Stimulated activated CD8-positive, alpha-beta memory T cell treated with anti-CD3 and anti-CD28 coated beads, Interleukin-7, amount 100 ng/mL, for 1 hour (primary cell): ENCODE data around the gene FMN2.

ENCODE experiments used
- DNase-seq, 2 donors: peaks; one replicate each; pipeline ENCODE4 v3.0.0-alpha.2; 2020; ENCODE audit warnings: low read depth in 2 of 2

Gene FMN2

GRCh38 chr1:240491796-240492195 is 400.1 kb downstream of the FMN2 start:
- no peak for DNase-seq

DNA sequence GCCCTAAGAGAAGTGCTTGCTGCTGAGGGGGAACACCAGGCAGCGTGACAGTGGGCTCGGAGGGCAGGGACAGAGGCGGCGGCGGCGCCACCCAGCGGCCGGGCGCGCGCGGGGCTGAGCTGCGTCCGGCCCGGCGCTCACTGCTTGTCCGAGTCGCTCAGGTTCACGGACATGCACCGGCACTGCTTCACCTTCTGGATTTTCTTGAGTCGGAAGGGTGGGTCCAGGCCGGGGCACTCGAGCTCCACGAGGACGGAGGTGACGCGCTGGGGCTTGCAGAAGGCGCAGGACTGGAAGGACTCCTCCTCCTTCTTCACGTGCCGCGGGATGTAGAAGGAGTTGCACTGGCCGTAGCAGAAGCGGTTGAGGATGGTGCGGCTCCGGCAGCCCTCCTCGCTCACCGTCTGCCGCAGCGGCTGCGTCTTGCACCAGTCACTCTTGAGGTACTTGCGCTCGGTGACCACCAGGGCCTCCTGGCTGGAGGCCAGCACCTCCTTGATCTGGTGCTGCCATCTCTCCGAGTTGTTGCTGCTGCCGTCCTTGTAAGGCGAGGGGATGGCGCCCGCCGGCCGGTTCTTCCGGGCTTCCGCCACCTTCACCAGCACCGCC is 401.3 kb downstream of the FMN2 start:
- DNase-seq = no peak

DNA sequence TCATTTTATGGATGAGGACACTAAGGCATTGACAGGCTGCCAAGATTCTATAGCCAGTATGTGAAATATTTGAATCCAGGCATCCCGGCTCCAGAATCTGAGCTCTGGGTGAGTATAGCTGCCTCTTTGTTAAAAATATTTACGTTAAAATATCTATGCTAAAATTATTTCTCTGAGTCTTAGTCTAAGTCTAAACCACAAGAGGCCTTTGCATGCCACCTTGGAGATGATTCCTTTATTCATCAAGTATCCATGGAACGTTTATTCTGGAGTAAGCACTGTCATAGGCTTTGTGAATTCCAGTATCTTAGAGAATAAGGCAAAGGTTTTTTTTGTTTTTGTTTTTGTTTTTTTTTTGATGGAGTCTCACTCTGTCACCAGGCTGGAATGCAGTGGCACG is 403.9 kb downstream of the FMN2 start:
- no peak for DNase-seq

- DNase-seq = no peak
Measured at GRCh38 chr1:240496356-240496755, 404.7 kb downstream of the FMN2 start.

DNA sequence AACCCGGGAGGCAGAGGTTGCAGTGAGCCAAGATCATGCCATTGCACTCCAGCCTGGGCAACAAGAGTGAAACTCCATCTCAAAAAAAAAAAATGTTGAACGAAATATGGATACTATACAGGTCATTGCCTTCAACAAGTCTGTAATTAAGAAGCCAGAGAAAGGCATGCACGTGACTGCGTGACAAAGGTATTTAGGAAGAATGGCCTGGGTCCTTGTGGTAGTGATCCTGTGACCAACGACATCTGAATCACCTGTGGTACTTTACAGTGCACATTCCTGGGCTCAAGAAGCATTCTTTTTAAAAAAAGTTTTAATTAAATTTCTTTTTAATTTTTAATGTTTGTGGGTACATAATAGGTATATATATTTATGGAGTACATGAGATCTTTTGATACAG is 405.3 kb downstream of the FMN2 start:
- DNase-seq = no peak

- DNase-seq = no peak
Measured at GRCh38 chr1:240497908-240498307, 406.2 kb downstream of the FMN2 start.

DNA sequence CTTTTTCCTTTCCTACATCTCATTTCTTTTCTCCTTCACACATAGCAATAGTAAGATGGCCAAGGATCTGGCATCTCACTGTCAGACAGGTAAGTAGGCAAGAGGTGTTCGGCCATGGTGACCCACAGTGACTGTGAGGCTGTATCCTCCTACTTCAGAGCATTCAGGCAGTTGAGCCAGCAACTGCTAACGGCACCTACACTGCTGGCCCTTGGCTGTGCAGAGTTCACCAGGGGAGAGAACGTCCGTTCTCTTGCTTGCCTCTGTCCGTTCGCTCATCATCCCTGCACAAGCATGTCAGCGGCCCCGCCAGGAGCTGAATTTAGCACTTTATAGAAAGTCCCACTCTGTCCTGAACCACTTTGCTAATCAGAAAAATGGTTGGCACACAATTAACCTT is 406.7 kb downstream of the FMN2 start:
- no peak for DNase-seq

GRCh38 chr1:240499012-240499411 is 407.3 kb downstream of the FMN2 start:
- no peak for DNase-seq

- DNase-seq = no peak
Measured at GRCh38 chr1:240500647-240501046, 409.0 kb downstream of the FMN2 start.

DNA sequence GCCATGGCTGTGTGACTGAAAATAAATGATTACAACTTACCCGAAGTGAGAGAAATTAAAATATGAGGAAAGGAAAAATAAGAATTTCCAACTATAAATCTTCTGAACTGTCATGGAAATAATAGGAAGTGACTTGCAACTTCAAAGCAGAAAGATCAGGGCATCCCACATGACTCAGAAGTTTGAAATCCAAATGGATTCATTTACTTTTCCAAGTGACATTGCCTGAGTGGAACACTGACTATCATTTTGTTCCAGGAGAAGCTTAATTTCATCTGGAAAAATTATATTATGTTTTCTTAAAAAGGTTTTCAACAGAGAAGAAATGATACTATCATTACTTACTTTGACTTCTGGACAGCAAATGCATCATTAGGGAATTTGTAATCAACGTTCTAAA is 409.4 kb downstream of the FMN2 start:
- DNase-seq = no peak

GRCh38 chr1:240503036-240503435 is 411.4 kb downstream of the FMN2 start:
- no peak for DNase-seq

- DNase-seq = no peak
Measured at GRCh38 chr1:240503558-240503957, 411.9 kb downstream of the FMN2 start.

DNA sequence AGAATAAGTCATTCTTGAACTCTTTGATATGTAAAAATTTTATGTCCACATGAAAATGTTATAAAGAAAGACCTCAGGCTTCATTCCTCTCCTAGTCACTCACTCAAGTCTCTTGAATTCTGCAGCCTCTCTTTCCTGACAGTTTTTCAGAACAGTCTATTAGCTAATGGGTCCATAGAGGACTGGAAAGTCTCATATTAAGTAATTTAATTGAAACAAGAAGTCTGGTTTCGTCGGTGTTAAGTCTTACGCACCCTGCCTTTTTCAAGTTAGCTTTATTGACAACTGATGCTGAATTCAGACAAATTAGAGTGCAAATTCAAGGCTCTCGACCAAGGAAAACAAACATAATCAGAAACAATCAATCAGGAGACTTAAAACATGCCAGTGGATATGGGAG is 414.5 kb downstream of the FMN2 start:
- DNase-seq = no peak

- no peak for DNase-seq
Measured at GRCh38 chr1:240508201-240508600, 416.5 kb downstream of the FMN2 start.

GRCh38 chr1:240508950-240509349 is 417.3 kb downstream of the FMN2 start:
- no peak for DNase-seq

GRCh38 chr1:240511789-240512188 is 420.1 kb downstream of the FMN2 start:
- DNase-seq = no peak

- DNase-seq = no peak
Measured at GRCh38 chr1:240515505-240515904, 423.8 kb downstream of the FMN2 start.

- DNase-seq = no peak
Measured at GRCh38 chr1:240516069-240516468, 424.4 kb downstream of the FMN2 start.

GRCh38 chr1:240517891-240518290 is 426.2 kb downstream of the FMN2 start:
- no peak for DNase-seq

GRCh38 chr1:240522122-240522822 is 430.6 kb downstream of the FMN2 start:
- no peak for DNase-seq

GRCh38 chr1:240524356-240525069 is 432.8 kb downstream of the FMN2 start:
- no peak for DNase-seq
